HepG2 (cell line): ENCODE results near the gene WNK2.

Experiments used
- BHLHE40 ChIP-seq: IDR thresholded peaks from 2 replicates; pipeline ENCODE4 v1.6.1; 2011; ENCODE audit warnings: low read length, improper control_type of control experiment
- JUND ChIP-seq: sonication (generic); formaldehyde crosslinking; IDR thresholded peaks from 2 replicates; pipeline ENCODE4 v1.8.0; 2022; ENCODE audit warnings: mild to moderate bottlenecking, missing genetic modification reagents
- MXI1 ChIP-seq: IDR thresholded peaks from 3 replicates; pipeline ENCODE4 v1.6.1; 2012; ENCODE audit warnings: low read depth, low read length, inconsistent platforms, borderline replicate concordance
- MYNN ChIP-seq: sonication (generic); formaldehyde crosslinking; IDR thresholded peaks from 2 replicates; pipeline ENCODE4 v1.4.0; 2020; ENCODE audit warnings: mild to moderate bottlenecking, low read depth, missing genetic modification reagents
- POLR2A ChIP-seq, 2 experiments: IDR thresholded peaks; 2 replicates each; pipeline ENCODE4 v1.6.1; 2011; ENCODE audit warnings: low read depth in 2 of 2, low read length in 2 of 2, mild to moderate bottlenecking in 1 of 2, moderate library complexity in 1 of 2; ENCODE audit not compliant: insufficient read depth in 1 of 2
- POLR2AphosphoS2 ChIP-seq: IDR thresholded peaks from 2 replicates; pipeline ENCODE4 v1.6.1; 2011; ENCODE audit warnings: low read depth, low read length, improper control_type of control experiment
- ZBTB1 ChIP-seq: sonication (generic); formaldehyde crosslinking; IDR thresholded peaks from 2 replicates; pipeline ENCODE4 v1.4.0; 2020; ENCODE audit warnings: missing genetic modification reagents, borderline replicate concordance
- ZNF776 ChIP-seq: sonication (generic); formaldehyde crosslinking; IDR thresholded peaks from 2 replicates; pipeline ENCODE4 v1.4.0; 2020; ENCODE audit warnings: mild to moderate bottlenecking, missing genetic modification reagents
- ZNF879 ChIP-seq: sonication (generic); formaldehyde crosslinking; IDR thresholded peaks from 2 replicates; pipeline ENCODE4 v1.8.1; 2023; ENCODE audit warnings: missing genetic modification reagents
- TF ChIP-seq, protein P1 (sequence below): conservative IDR thresholded peaks from 2 replicates; pipeline ENCODE4 v1.6.1; 2018; ENCODE audit warnings: missing genetic modification reagents
- TF ChIP-seq, protein P2 (sequence below): sonication (generic); formaldehyde crosslinking; IDR thresholded peaks from 2 replicates; pipeline ENCODE4 v1.8.1; 2022; ENCODE audit warnings: mild to moderate bottlenecking, missing genetic modification reagents
- TF ChIP-seq, protein P3 (sequence below): sonication (generic); formaldehyde crosslinking; IDR thresholded peaks from 2 replicates; pipeline ENCODE4 v1.5.0; 2020; ENCODE audit warnings: mild to moderate bottlenecking, missing genetic modification reagents, moderate library complexity

DNA sequence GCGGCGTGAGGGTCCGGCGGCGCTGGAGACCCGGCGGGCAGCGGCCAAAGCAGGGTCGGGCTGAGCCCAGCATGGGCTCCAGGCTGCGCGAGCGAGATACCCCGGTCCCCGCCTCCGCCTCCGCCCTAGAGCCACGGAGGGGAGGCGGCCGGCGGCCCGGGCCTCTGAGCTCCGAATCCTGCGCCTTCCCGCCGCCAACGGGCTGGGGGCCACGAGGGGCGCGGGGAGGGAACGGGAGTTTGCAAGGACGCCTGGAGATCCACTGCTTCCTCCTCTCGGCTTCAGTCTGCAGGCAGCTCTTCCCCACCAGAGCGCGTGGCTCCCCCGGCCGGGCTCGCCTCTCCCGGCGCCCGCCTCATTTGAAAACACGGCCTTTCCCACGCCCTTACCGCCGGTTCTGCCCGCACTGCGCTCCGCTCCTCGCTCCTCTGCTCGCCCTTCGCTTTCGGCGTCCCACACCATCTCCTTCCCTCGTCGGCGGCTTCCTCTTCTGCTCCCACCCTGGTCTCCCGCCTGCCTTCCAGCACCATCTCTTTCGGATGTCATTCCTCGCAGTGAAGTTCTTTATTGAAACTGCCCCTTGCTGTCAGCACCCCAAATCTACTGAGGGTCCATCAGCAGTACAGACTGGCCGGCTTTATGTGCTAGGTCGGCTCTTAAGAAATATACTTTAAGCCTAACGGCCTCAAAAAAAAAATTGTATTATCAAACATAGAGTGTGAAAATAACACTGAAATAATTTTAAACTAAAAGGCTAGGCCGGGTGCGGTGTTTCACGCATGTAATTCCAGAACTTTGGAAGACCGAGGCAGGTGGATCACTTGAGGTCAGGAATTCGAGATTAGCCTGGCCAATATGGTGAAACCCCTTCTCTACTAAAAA, 162.5 kb downstream of the WNK2 start:
- TF ChIP-seq BHLHE40 (no peak), MXI1 (no peak), POLR2A (IDR thresholded peaks at IDR 0.05; ENCODE audit: insufficient read depth in 1 of 2, low read depth in 2 of 2, low read length in 2 of 2) (no peak), MYNN (CRISPR knock-in tag) (no peak), ZBTB1 (CRISPR knock-in tag) (no peak), JUND (no peak), ZNF879 (no peak), ZNF776 (CRISPR knock-in tag) (no peak), POLR2AphosphoS2 (no peak)
- TF ChIP-seq, protein P1, sequence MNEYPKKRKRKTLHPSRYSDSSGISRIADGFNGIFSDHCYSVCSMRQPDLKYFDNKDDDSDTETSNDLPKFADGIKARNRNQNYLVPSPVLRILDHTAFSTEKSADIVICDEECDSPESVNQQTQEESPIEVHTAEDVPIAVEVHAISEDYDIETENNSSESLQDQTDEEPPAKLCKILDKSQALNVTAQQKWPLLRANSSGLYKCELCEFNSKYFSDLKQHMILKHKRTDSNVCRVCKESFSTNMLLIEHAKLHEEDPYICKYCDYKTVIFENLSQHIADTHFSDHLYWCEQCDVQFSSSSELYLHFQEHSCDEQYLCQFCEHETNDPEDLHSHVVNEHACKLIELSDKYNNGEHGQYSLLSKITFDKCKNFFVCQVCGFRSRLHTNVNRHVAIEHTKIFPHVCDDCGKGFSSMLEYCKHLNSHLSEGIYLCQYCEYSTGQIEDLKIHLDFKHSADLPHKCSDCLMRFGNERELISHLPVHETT (CRISPR knock-in tag) = no peak
- TF ChIP-seq, protein P2, sequence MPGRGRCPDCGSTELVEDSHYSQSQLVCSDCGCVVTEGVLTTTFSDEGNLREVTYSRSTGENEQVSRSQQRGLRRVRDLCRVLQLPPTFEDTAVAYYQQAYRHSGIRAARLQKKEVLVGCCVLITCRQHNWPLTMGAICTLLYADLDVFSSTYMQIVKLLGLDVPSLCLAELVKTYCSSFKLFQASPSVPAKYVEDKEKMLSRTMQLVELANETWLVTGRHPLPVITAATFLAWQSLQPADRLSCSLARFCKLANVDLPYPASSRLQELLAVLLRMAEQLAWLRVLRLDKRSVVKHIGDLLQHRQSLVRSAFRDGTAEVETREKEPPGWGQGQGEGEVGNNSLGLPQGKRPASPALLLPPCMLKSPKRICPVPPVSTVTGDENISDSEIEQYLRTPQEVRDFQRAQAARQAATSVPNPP (CRISPR knock-in tag) = no peak
- TF ChIP-seq, protein P3, sequence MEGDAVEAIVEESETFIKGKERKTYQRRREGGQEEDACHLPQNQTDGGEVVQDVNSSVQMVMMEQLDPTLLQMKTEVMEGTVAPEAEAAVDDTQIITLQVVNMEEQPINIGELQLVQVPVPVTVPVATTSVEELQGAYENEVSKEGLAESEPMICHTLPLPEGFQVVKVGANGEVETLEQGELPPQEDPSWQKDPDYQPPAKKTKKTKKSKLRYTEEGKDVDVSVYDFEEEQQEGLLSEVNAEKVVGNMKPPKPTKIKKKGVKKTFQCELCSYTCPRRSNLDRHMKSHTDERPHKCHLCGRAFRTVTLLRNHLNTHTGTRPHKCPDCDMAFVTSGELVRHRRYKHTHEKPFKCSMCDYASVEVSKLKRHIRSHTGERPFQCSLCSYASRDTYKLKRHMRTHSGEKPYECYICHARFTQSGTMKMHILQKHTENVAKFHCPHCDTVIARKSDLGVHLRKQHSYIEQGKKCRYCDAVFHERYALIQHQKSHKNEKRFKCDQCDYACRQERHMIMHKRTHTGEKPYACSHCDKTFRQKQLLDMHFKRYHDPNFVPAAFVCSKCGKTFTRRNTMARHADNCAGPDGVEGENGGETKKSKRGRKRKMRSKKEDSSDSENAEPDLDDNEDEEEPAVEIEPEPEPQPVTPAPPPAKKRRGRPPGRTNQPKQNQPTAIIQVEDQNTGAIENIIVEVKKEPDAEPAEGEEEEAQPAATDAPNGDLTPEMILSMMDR (CRISPR knock-in tag) = no peak
